Measurements from ENCODE around the gene MMP10.

- TF ChIP-seq TAF1 (IDR thresholded peaks at IDR 0.05; ENCODE audit: borderline replicate concordance, insufficient read depth, low read length) (no peak), POLR2AphosphoS5 (IDR thresholded peaks at IDR 0.05; ENCODE audit: low read depth, low read length) (no peak), REST (IDR thresholded peaks at IDR 0.05; ENCODE audit: insufficient read depth in 1 of 2, low read depth in 2 of 2, low read length in 2 of 2) (no peak), SIN3A (IDR thresholded peaks at IDR 0.05; ENCODE audit: borderline replicate concordance, insufficient read depth, low read length) (no peak), FOXP2 (optimal IDR thresholded peaks at IDR 0.05; ENCODE audit: borderline replicate concordance, extremely low read depth, extremely low read length, insufficient read depth) (no peak)
These were observed 55.4 kb downstream of the MMP10 start, which contains the start of gene MMP8 for GRCh38 chr11:102724904-102725500.

Measured in PFSK-1 (cell line).